CD4-positive, alpha-beta T cell treated with Interferon alpha-2 for 1 hour (primary cell): ENCODE measurements around the gene NALF2.

Source experiments
- DNase-seq, 2 donors: peaks; one replicate each; pipeline ENCODE4 v3.0.0-alpha.2; 2020 to 2022

NALF2 gene

DNA sequence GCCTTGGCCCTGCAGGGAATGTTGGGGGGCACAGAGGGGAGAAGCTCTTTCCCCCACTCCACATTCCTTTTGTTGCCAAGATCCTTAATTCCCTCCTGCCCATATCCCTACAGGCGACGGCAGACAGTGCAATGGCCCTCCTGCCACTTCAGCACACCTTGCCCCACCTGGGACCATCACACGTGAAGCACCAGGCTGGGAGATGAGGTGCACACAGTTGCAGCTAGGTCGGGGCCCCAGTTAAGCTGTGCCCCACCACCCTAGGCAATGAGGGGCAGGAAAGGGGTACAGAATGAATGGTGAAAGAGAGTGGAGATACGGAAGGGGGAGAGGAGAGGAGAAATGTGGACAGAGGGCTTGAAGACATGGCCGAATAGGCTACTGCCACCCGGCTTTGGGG is 26.2 kb downstream of the NALF2 start:
- no peak for DNase-seq

DNA sequence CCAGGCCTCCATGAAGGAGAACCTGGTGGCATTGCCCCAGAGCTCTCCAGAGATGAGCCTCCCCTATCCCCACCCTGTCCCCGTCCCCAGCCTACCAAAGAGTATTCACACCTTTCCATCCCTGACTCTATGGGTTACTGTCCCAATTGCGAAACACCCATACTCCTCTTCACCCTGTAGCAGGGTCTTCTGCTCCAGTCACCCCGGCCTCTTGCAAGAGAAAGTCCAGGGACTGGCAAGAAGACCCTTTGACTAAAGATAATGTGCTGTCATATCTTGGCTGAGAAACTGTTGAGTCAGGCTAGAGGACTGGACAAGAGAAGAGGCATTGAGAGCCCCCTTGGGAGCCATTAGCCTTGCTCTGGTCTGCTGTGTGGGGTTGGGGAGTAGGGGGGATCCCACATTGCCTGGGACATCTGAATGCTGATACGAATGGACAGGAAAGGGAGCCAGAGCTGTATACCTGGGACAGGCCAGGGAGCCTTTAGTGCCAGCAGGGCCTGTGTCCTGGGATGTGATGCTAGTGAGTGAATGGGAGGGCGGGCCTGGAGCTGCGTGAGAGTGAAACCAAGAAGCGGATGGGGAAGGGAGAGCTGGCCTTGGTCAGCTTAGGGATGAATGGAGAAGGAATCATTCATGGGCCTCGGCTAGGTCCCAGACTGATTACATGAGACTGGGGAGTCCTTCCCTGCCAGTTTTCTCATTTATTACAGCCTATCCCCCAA is 27.1 kb downstream of the NALF2 start:
- DNase-seq: no peak

DNA sequence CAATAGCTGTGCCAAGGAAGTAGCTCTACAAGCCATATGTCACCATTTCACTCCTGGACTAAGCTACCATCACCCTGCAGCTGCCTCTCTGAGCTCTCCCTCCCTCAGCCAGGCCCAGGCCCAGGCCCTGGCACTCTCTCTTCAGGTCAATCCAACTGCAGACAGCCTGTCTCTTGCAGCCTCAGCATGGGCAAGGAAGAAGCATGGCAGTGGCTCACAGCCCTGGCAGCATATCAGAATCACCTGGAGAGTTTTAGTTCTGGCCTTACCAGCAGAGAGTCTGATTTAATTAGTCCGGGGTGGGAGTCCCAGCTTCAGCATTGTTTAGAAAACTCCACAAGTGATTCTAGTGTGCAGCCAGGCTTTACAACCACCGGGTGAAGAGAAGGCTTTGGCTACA is 31.5 kb downstream of the NALF2 start:
- no peak for DNase-seq

DNA sequence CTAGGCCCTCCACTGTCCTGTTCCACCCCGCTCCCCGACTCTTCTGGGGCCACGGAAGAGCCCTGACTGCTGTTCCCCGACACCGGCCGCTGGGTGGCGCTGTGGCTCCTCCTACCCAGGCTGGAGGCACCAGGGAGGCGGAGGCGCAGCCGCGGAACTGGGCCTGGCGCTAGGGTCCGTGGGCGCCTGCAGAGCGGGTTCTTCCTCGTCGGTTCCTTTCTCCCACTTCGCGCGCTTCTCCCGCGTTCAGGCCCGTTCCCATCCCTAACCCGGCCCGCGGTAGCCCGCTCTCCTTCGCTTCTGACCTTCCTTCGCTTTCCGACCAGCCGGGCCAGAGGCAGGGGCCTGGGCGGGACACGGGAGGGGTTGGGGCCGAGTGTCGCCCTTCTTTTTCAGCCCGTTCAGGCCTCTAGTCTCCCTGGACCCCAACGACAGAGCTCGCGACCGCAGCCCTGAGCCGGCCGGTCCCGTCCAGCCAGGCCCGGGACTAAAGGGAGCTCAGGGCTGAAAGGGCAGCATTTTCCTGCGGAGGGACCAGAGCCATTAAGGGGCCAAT is 34.3 kb downstream of the NALF2 start:
- DNase-seq: peak; percentile 52 to 70

DNA sequence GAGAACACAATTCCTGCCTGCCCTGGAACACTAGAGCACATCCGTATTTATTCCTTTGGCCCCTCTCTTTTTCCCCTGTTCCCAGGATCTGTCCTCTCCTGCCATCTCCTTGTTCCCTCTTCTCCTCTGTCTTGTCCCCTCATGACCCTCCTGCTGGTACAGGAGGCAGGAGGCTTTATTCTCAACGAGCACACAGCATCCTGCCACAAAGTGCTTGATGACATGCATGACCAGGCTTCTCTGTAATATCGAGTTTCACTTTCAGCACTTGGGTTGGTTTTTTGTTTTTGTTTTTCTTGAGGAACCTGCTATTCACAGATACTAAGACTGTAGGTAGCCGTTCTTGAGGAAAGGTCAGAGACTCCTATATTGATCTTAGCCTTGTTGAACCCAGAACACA is 35.3 kb downstream of the NALF2 start:
- DNase-seq: peak in 1 of 2 donors; percentile 4

DNA sequence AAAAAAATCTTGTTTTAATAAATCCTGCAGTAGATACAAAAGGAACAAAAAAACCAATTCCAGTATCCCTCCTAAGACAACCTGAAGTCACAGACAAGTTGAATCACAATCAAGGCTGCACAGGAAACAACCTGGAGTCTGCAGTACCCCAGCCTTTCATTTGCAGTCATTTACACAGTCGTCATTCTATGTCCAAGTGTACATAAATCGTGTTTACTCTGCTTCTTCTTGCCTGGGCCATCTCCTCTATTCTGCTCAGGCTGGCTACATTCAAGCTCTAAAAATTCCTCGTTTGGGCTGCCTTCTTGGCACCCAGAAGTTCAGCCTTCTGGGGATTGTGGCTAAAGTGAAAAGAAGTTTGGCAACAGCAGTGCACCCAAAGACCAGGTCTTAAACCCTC is 37.8 kb downstream of the NALF2 start:
- no peak for DNase-seq

DNA sequence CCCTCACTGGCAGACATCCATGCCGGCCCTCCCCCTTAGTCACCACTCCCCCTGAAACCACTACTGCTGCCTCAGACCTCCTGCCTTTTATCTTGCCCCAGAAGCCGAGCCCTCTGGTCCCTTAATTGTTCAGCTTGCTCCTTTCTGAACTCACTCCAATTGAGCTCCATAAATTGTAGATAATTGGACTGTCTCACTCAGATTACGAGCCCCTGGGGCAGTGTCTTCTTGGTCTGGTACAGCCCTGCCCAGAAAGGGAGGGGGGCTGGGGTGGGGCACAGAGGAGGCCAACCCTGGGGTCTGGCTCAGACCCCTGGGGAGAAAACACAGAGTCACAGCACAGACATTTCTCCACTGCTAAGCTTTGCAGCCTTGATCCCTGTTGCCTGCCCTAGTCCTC is 39.4 kb downstream of the NALF2 start:
- no peak for DNase-seq

DNA sequence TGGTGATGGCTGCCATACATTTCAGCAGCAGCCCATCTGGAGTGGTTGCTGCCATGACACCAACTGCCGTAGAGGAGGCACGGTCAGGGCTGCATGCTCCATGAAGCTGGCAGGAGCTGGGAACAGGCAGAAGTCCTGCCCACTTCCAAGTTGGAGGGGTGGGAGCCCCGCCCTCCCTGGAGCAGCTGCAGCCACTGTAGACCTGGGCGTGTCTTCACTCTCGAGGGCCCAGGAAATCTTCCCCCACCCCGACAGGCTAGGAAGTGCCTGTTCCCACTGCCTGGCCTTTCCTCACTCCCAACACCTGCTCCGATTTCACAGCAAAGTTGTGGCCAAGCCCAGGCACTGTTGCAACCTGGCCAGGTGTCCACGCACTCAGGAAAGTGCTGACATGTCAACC is 42.3 kb downstream of the NALF2 start:
- DNase-seq: no peak

DNA sequence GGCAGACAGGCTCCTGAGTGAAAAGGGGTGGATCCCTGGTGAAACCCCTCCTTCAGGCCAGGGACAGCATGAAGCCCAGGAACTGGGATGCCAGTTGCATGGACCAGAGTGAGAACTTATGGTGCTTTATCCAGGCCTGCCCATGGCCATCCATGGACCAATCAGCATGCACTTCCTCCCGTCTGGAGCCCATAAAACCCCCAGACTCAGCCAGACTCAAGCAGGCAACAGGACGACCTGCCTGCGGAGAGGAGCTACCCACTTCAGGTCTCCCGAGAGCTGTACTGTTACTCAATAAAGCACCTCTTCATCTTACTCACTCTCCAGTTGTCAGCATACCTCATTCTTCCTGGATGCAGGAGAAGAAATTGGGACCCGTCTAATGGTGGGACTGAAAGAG is 42.9 kb downstream of the NALF2 start:
- no peak for DNase-seq

DNA sequence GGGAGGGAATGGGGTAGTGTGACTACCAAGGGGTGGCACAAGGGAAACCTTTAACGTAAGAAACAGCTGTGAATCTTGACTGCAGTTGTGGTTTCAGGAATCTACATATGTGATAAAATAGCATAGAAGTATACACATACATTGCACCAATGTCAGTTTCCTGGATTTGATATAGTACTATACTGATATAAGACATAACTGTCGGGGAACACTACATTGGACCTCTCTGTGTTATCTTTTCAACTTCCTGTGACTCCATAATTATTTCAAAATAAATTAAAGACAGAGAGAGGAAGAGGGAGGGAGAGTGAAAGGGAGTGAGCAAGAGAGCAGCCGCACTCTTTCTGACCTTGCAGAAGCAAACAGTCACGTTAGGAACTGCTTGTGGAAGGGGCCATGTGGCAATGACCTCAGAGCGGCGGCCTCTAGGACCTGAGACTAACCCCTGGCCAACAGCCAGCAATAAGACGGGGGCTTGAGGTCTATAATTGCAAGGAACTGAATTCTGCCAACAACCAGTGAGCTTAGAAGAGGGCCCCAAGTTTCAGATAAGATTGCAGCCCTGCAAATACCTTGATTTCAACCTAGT is 47.4 kb downstream of the NALF2 start:
- no peak for DNase-seq

DNA sequence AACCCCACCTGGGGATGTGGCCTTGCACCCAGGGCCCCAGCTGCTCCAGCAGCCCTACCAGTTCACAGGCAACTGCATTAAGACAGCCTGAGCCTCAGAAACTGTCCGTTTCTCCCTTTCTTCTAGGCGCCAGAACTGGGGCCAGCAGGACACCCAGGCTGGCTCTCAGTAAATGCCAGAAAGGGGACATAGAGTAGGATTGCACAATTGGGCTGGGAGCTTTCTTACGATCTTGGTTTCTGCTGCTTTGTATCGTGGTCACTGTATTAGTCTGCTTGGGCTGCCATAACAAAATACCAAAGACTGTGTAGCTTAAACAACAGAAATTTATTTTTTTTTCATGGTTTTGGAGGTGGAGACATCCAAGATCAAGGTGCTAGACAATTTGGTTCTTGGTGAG is 48.4 kb downstream of the NALF2 start:
- DNase-seq: no peak
